Measurements from ENCODE around the gene PHACTR3.

The PHACTR3 gene

DNA sequence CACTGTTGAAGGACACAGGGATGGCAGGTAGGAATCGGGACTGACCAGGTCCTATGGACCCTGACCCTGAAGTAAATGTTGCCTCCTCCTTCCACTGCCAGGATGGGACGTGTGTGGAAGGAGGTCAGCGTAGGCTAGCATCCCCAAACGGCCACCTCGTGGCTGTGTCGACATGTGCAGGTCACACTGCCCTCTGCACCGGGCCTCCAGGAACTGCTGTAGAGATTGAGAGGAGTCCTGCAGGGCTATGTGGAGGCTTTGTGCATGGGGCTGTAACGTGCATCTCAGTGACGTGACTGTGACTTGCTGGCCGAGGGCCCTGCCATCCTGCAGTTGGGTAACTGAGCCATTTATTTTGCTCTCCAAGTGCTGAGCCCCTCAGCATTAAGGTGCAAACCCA lies 149.5 kb downstream of the PHACTR3 start:
- no peak for DNase-seq (ENCODE audit: low spot score)
- no peak for TF ChIP-seq CTCF (IDR thresholded peaks at IDR 0.05)

GRCh38 chr20:59754551-59754950 lies 150.2 kb downstream of the PHACTR3 start:
- no peak for DNase-seq (ENCODE audit: low spot score)
- no peak for TF ChIP-seq CTCF (IDR thresholded peaks at IDR 0.05)
- H3K4me3 ChIP-seq, result no peak overlapping the region
- no peak overlapping the region for H3K27ac ChIP-seq

More for the DNA sequence above, 149.5 kb downstream of the PHACTR3 start:
- no peak overlapping the region for H3K27ac ChIP-seq
- H3K4me3 ChIP-seq, result no peak overlapping the region

GRCh38 chr20:59756241-59756640 lies 151.9 kb downstream of the PHACTR3 start:
- H3K27ac ChIP-seq, result no peak overlapping the region
- DNase-seq (ENCODE audit: low spot score), result no peak
- no peak for TF ChIP-seq CTCF (IDR thresholded peaks at IDR 0.05)
- no peak overlapping the region for H3K4me3 ChIP-seq

GRCh38 chr20:59764037-59764436 lies 159.7 kb downstream of the PHACTR3 start:
- Histone ChIP-seq H3K27ac (no peak overlapping the region), H3K4me3 (no peak overlapping the region)
- TF ChIP-seq CTCF (IDR thresholded peaks at IDR 0.05), result no peak
- no peak for DNase-seq (ENCODE audit: low spot score)

DNA sequence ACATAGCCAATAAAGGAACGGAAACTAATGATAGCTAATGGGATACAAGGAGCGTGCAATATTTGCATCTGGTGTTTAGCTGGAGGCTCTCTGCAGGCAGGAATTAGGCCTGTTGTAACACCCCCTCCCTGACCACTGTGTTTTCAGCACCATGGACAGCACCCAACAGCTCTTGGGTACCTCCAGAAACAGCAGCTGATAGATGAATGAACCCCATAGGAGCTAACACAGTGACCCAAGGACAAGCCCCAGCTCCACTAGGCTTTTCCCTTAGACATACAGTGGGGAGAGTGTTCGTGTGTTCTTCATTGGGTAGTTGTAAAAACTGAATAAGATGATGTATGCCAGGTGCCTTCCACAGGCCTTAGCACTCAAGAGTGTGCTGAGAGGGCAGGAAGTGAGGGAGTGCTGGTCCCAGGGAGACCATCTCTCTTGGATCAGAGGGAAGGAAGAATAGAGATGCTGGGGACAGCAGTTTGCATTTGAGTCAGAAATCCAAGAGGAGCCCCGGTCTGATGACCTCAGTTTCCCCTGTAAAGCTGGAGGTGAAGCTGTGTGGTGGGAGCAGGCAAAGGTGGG lies 161.3 kb downstream of the PHACTR3 start:
- Histone ChIP-seq H3K27ac (no peak overlapping the region), H3K4me3 (no peak overlapping the region)
- no peak for TF ChIP-seq CTCF (IDR thresholded peaks at IDR 0.05)
- no peak for DNase-seq (ENCODE audit: low spot score)

GRCh38 chr20:59767656-59768055 lies 163.3 kb downstream of the PHACTR3 start:
- Histone ChIP-seq H3K27ac (no peak overlapping the region), H3K4me3 (no peak overlapping the region)
- DNase-seq (ENCODE audit: low spot score), result no peak
- no peak for TF ChIP-seq CTCF (IDR thresholded peaks at IDR 0.05)

DNA sequence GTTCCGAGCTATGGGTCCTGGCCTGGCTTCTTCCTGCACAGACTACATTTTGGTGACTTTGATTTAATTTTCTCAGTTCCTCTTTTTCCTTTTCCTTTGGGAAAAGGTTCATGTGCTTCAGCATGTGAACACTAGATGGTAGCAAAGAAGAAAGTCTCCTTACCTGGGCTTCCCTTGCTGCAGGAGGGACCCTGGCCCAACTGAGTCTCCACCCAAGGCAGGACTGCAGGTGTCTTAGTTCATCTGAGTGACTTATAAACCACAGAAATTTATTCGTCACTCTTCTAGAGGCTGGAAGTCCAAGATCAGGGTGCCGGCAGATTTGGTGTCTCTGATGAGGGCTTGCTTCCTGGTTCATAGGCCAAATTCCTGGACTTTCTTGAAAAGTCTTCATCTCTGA lies 165.9 kb downstream of the PHACTR3 start:
- Histone ChIP-seq H3K4me3 (no peak overlapping the region), H3K27ac (no peak overlapping the region)
- TF ChIP-seq CTCF (IDR thresholded peaks at IDR 0.05), result no peak
- no peak for DNase-seq (ENCODE audit: low spot score)

Data from coronary artery (tissue), 2 donors.